Hematopoietic multipotent progenitor cell (in vitro differentiated cells): ENCODE data around the gene AFF1. TPM values are rescaled to one million over a fixed set of nuclear protein-coding genes. Genes with fewer than 3 reads are reported as not detected.
"Not testable (repeated sequence)": the region's sequence is repeated elsewhere in the genome, so short reads cannot be mapped to it uniquely, and the experiment has no call there.

Experiments
- DNase-seq, 3 donors: peaks; one replicate each; pipeline ENCODE4 v3.0.0-alpha.2; 2011 to 2015; ENCODE audit warnings: low read depth in 2 of 3, low spot score in 2 of 3
- total RNA-seq: library from RNA; depleted of rRNA; stranded (reverse); fragments of >200 nt; gene quantifications from one replicate; pipeline ENCODE4 v1.2.3, GENCODE V29; 2012

Gene AFF1
- total RNA-seq, 1 donor: 44.4 TPM

DNA sequence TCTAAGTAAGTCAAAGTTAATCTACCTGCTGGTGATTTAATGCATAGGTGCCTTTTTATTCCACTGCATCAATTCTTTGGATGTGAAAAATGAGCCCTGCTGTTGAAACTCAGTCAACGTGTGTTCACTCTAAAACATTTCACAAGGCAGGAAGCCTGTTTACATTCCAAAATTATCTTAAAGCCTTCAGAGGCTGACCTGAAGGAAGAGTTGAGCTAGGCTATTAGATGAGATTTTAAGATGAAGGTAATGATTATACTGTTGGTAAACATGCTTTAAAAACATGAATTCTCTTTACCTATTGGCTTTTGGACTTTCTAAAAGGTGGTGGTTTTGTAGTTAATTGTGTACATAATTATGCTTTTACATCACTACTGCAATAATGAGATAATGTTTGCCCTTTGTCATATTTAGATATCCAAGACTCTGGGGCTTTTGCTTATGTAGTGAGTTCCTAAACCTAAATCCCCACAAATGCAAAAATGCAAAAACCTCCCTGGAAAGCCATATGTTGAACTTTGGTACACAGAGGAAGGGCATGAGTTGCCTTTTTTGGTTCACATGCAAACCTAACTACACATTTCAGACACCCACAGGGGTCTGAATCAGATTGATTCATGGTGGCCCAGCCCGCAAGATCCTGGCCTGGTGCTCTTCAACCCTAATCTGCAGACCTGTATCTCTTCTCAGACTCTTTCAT lies 193.3 kb downstream of the AFF1 start:
- DNase-seq: no peak

- no peak for DNase-seq
Measured at GRCh38 chr4:87129681-87130080, 194.9 kb downstream of the AFF1 start.

DNA sequence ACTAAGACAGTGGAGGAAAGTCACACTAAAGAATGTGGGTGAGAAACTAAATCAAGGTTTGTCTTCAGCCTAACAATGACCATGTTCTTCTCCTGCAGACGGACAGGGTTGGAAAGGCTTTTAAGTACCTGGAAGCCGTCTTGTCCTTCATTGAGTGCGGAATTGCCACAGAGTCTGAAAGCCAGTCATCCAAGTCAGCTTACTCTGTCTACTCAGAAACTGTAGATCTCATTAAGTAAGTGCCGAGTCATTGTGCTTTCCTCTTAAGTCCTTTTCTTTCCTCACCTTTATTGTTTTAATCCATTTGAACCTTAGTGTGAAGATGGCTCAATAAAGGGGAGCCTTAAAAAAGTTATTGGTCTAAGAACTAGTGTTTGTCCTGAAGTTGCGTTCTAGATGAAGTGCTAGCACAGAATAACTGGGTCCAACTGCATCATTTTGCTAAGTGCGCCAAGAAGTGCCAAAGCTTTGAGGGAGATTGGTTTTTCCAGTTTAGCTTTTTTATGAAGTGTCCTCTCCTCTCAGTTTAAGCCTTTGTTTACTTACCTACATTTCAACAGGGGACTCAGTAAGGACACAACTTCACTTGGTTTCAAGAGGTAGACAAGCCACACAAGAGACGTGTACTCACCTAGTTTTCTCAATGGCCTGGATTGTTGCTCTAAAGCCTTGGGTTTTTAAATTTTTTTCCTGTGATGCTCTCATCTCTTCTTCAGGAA lies 196.3 kb downstream of the AFF1 start:
- DNase-seq: no peak

DNA sequence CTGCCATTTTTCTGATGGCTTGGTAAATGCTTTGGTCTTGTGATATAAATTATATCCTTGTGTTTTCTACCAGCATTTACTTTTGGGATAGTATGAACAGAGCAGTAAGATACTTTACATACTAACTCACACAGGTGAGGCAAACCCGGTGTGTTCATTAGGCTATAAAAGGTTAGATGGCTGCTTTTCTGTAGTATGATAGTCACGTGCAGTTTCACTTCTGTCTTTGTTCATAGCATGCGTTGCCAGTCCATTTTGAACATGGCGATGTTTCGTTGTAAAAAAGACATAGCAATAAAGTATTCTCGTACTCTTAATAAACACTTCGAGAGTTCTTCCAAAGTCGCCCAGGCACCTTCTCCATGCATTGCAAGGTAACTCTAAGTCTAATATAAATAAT lies 197.2 kb downstream of the AFF1 start:
- no peak for DNase-seq

DNA sequence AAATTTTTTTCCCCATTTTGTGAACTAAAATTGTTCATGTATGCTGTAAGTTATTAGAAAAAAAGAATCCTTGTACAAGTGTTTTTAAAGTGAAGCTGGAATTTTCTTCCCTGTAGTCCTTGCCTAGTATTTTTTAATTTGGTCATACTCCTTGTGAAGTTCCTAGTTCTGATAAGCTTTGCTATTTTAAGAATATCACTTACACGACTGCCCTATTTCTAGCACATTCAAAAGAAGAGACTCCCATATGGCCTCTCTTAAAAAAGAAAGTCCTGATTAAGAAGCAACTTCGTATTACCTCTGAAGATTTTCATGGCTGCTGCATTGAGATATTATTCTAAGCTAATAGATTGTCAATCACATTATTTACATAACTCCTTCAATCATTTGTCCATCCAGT lies 198.4 kb downstream of the AFF1 start:
- DNase-seq: no peak

DNA sequence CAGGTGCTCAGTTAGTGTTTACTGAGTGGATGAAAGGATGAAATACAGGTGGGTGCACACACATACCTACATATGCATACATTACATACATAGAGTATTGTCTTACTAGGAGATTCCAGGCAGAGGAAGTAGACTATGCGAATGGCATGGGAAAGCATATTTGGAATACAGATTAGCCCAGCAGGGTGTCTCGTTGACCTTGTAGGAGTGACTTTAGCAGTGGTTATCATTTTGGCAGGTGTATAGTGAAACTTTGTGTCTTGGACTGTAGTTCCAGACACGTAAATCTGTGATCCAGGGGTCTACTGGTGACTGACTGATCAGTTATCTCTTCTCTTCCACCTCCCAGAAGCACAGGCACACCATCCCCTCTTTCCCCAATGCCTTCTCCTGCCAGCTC lies 199.3 kb downstream of the AFF1 start:
- no peak for DNase-seq

DNA sequence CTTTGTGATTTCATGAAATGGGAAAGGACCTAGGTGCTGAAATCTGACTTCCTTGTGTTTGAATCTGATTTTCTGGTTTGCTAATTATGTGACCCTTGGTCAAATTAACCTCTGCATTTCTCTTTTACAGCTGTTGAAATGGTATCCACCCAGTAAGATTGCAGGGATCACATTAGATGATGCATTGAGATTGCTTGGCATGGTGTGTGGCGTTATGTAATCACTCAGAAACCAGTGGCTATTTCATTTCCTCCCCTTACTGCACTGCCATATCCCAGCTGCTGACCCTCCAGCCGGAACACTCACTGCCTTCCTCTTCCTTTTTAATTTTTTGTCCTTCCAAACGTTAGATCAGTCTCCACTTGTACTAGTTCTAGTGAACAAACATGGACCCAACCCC lies 206.6 kb downstream of the AFF1 start:
- no peak for DNase-seq

DNA sequence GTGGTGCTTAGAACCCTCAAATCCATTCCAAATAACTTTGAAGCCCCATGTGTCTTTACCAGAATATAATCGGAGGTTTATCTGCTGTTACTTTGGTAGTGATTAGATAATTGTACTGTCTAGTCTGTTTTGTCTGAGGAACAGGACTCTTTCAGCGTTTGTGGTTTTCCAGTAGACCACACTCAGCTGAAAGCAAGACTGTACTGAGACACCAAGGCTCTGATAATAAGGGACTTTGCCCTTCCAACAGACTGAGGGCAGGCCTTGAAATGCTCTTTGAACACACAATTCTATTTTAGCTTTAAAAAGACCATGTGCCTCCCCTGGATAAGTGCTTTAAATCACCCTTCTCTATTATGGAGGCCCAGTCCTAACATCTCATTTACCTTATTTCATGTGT lies 209.5 kb downstream of the AFF1 start:
- DNase-seq: peak in 1 of 3 donors; percentile 18

DNA sequence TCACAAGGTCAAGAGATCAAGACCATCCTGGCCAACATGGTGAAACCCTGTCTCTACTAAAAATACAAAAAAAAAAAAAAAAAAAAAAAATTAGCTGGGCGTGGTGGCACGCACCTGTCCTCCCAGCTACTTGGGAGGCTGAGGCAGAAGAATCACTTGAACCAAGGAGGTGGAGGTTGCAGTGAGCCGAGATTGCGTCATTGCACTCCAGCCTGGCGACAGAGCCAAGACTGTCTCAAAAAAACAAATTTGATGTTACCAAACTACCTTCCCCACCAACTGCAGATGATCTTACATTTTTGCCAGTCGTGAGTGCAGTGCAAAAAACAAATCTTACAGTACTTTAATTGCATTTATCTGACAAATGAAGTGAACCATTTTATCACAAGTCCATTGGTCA lies 211.1 kb downstream of the AFF1 start:
- DNase-seq: not testable (repeated sequence)

GRCh38 chr4:87147116-87147515 lies 212.3 kb downstream of the AFF1 start:
- no peak for DNase-seq

GRCh38 chr4:87150498-87151261 lies 215.9 kb downstream of the AFF1 start:
- peak; percentile 42 to 86 (median 62) for DNase-seq

GRCh38 chr4:87151730-87152129 lies 216.9 kb downstream of the AFF1 start:
- DNase-seq: no peak

DNA sequence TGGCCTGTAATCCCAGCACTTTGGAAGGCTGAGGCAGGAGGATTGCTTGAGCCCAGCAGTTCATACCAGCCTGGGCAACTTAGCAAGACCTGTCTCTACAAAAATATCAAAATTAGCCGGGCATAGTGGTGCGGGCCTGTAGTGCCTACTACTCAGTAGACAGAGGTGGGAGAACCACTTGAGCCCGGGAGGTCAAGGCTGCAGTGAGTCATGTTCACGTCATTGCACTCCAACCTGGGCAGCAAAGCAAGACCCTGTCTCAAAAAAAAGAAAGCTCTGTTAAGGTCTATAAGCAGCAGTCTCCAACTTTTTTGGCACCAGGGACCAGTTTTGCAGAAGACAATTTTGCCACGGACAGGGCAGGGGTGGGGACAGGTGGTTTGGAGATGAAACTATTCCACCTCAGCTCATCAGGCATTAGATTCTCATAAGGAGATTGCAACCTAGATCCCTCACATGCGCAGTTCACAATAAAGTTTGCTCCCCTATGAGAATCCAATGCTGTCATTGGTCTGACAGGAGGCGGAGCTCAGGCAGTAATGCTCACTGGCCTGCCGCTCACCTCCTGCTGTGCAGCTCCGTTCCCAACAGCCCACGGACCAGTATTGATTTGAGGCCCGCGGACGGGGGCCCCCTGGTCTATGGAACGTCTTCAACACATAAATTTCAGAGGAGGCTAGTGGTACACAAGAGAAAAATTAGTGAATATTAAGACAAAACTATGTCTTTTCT lies 217.7 kb downstream of the AFF1 start:
- DNase-seq: no peak

GRCh38 chr4:87153078-87153870 lies 218.5 kb downstream of the AFF1 start:
- DNase-seq: no peak

DNA sequence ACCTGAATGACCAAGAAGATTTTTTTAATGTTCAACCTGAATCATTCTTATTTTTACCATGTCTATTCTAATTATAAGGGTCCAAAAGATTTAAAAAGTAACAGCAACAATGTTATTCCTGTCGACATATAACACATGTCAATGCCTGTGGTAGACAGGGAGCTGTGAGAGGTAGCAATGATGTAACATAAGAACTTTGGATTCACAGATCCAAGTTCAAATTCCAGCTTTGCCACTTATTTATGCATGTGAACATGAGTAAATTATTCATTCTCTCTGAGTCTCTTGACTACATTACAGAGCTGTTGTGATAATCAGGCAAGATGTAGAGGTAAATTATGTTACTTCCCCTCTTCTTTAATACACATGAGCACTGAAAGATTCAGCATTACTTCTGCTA lies 231.1 kb downstream of the AFF1 start:
- DNase-seq: no peak

DNA sequence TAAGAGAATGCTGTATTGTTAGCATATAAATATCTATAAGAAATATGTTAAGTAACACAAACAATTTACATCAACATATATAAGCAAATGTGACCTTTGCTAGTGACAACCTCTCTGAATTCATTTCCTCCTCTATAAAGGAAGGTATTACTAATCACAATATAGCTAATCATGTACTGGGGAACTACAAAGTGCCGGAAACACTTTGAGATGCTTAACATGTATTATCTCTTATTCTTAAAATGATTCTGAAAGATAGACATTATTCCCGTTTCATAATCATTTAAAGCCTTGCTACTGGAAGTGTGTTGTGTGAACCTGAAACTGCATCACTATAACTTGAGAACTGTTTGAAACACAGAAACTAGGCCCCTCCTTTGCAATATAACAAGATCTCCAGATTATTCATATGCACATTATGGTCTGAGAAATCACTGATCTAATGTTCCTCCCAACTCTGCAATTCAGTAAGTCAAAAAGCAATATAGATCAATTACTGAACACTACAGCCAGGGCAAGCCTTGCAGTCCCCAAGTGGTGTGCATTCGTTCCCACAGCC lies 231.6 kb downstream of the AFF1 start:
- no peak for DNase-seq

DNA sequence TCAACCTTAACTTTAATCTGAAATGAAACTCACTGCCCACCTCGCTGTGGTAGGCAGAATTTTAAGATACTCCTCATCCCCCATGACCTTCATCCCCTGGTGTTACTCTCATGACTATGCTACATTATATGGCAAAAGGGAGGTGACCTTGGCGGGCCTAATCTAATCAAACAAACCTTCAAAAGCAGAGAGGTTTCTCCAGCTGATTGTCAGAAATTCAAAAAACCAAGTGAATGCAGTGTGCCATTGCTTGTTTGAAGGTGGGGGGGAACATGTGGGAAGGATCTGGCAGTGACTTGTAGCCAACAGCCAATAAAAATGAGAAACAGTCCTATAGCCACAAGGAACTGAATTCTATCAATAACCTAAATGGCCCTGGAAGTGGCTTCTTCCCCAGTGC lies 237.1 kb downstream of the AFF1 start:
- DNase-seq: no peak

GRCh38 chr4:87174672-87175071 lies 239.9 kb downstream of the AFF1 start:
- no peak for DNase-seq

- DNase-seq: no peak
Measured at GRCh38 chr4:87179751-87180150, 244.9 kb downstream of the AFF1 start.

GRCh38 chr4:87180767-87181166 lies 246.0 kb downstream of the AFF1 start:
- no peak for DNase-seq
